CD4-positive, alpha-beta T cell treated with Interleukin-2 at 100 ng/mL for 4 hours (primary cell): ENCODE measurements around the gene SSPN.

Experiments
- DNase-seq: peaks from one replicate; pipeline ENCODE4 v3.0.0-alpha.2; 2020; ENCODE audit warnings: low spot score

SSPN gene

DNA sequence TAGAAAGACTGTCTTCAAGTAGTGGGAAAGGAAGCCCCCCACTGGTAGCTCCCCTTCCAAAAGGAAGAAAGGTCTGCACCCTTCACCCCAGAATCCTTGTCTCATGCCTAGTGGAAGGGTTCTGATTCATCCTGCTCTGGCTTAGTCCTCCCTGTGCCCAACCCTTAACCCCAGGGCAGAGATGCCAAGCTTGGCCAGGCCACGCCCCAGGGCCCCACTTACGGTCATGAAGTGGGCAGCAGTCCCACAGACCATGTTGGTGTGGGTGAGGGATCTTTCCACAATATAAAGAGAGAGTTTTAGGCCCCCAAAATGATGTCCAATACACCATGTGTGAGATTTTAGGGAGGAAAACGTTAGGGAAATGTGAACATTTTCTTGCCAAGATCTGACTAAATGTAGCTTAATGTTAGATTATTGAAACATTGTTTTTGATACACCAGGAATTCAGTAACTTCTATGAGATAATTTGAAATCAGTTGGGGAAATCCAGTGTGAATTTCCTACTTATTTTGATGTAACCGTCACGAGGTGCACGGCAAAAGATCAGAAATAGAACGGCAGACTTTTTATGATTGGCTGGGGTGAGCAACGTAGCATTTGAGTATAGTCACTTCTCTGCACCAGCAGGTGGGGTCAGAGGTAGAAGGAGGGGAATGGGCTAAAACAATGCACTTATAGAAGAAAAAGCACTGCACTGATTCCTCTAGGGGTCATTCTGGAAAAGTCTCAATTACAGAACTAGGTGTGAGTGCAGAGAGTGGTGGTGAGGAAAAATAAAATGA is 8.2 kb upstream of the SSPN start:
- DNase-seq: no peak

GRCh38 chr12:26188127-26188526 is 7.2 kb upstream of the SSPN start:
- no peak for DNase-seq

DNA sequence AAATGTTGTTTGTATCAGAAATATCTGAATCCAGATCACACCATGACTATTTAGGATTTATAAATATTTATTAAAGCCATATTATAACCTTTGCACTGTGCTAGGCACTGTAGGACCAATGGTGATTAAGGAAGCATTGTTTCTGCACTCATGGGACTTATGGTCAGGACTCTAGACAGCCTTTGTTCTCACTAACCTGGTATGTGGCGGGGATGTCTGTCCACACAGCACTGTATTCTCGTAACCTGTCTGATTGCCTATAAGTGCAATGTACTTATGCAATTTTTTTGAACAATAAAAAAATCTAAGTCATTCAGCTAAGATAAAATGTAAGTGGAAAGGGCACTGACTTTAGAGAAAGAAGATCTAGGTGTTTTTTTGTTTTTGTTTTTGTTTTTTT is 6.7 kb upstream of the SSPN start:
- DNase-seq: no peak

GRCh38 chr12:26192142-26192541 is 3.2 kb upstream of the SSPN start:
- DNase-seq: no peak

GRCh38 chr12:26193539-26193938 is 1.8 kb upstream of the SSPN start:
- DNase-seq: no peak

- no peak for DNase-seq
Measured at GRCh38 chr12:26195641-26196420, 458 bp downstream of the SSPN start.

DNA sequence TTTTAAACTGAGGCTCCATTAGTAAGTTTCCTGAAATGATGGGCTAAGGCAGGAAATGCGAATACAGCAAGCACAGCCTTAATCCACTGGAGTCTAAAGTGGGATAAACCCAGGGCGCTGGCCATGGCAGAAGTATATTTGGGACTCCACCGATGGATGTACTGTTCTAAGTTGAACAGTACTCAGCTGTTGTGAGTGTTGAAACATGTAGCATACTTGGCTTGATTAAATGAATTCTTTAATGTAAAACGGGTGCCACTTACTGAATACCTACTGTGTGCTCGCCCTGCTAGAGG is 996 bp downstream of the SSPN start:
- DNase-seq: no peak

GRCh38 chr12:26197832-26198231 is 2.5 kb downstream of the SSPN start:
- no peak for DNase-seq

DNA sequence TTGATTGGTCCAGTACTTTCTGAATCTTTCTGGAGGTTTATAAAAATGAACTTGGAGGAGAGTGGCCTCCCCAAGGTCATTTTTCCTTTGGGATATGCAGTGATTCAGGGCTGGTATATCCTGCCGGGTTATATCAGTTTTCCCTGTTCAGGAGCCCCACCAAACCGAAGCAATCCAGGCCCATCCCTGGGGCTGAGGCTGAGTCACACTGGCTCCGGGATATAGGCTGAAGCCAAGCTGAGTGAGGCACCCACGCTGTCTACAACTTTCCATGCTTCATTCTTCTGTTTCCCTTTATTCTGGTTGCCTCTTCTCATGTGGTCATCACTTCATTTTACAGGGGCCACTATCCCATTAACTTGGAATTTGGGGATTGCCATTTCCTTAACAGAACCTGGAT is 3.4 kb downstream of the SSPN start:
- DNase-seq: no peak

GRCh38 chr12:26203167-26203780 is 7.9 kb downstream of the SSPN start:
- no peak for DNase-seq

- no peak for DNase-seq
Measured at GRCh38 chr12:26204612-26205289, 9.4 kb downstream of the SSPN start.

DNA sequence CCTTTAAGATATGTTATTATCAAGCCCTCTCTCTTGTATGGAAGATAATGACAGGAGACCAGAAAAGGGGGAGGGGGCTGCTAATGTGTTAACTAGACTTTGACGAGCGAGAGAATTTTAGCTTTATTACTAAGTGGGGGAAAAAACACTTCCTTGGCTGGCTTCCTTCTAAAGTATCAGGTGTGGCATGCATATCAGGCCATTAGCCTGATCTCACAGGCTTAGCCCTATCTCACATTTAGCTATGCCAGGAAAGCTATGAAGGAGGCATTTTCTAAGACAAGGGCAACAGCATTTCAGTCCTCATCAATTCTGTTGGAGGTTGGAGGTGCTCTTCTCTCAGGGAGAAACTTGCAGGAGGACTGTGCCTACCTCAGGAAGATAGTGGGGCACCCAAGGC is 9.9 kb downstream of the SSPN start:
- DNase-seq: no peak

DNA sequence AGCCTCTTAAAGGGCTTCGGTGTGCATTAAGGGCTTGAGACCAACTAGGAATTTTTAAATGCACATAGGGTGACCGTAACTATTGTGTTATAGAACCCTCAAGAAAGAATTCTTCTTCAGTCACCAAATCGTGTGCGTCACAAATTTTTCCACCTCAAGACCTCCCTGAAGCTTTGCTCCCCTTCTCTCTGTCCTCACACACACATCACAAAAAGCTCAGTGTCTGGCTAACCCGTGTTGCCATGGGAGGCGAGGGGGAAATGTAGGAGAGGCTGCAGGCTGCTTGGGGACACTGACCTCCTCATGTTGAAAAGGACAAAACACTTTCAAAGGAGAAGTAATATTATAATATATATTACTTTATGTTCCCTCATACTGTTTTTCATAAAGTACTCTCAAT is 10.6 kb downstream of the SSPN start:
- DNase-seq: no peak

DNA sequence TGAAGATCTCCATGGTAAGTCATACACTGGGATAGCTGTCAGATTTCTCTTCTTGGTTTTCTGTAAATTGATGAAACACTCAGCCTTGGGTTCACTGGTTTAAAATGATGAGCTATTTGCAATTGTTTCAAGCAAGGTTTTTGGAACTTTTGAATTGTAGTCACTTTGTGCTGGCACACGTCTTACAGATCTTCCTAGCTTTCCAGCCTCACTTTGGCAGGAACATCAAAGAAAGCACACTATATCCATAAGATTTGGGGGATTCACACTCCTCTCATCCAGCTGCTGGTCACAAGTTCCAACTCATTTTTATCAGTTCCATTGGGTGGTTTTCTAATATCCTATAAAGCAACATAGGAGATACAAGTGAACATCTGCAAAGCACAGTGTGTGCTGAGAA is 16.0 kb downstream of the SSPN start:
- no peak for DNase-seq

GRCh38 chr12:26212396-26212795 is 17.0 kb downstream of the SSPN start:
- DNase-seq: no peak

DNA sequence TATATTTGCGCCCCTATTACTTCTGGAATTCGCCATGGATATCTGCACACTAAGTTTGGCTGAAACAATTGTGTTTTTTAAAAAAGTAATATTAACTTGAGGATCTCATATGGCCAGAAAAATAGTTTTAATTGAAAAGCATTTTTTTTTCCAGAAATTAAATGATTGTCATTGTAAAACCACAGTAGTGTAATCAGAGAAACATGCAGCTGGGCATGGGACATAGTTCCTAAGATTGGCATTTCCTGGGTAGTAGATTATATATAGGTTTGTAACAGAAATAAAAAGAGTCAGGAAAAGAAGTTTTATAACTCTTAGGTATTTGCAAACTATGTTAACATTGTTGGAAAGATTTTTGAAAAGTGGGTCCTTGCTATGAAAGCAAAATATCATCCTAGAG is 17.6 kb downstream of the SSPN start:
- no peak for DNase-seq

GRCh38 chr12:26214121-26214520 is 18.7 kb downstream of the SSPN start:
- DNase-seq: no peak

GRCh38 chr12:26219736-26220135 is 24.4 kb downstream of the SSPN start:
- no peak for DNase-seq

DNA sequence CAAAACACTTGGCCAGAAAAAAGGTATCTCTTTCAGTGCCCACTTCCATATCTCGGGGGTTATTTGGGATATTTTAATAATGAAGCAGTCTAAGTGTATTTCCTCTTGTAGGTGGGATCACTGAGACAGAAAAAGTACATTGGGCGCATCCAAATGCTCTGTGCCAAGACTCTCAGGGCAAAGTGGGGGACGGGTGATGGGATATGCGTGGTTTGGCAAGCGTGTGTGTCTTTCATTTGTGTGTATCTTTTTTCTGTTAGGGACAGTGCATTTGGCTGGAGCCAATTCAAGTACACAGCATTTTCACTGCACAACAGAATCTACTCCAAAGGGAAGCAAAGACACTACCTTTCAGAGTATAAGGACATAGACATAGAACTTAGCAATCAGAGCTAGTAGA is 29.3 kb downstream of the SSPN start:
- no peak for DNase-seq

DNA sequence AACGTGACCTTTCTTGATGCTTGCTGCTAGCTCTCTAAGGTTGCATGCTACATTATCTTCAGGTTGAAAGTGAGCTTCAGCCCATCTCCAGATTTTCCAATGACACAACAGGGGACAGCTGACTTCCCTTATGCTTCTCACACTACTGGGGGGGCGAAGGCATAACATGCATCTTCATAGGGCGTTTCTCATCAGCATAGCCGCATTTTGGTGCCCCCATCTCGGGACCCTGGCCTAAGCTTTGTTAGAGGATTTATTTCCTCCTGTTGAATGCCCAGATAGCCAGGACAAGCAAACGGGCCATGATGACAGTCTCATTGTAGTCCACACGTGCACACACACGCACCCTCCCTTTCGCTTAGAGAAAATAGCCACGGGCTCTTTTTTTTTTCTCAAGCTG is 30.7 kb downstream of the SSPN start:
- no peak for DNase-seq

DNA sequence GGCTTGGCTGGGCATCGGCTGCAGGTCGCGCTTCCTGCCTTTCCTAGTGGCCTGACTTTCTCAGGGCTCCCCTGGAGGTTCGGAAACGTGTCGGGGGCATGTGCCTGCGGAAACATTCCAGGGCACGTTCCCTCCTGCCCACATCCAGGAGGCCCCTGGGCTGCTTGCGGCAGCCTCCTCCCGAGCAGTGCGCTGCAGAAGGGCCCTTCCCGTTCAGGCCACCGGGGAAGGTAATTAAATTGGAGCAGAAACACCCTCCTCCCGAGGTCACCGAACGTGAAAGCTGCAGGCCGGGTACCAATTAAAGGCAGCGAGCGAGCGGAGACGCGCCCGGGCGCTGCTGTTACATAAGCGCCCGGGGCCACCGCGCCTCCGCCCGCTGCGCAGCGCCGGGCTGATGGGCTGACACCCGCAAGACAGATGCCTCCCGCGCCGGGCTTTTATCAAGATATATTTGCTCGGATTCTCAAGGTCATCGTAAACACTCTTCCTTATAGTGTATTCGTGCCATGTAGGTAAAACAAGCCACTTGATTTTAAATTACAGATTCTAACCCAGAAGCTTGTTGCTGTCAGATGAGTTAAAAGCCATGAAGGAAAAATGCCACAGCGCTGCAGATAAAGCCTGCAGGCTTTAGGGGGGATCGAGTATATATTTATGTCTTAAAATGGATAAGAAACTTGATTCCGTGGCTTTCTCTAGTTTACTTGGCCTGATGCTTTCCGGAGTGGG is 31.4 kb downstream of the SSPN start:
- no peak for DNase-seq

- no peak for DNase-seq
Measured at GRCh38 chr12:26227361-26227745, 32.0 kb downstream of the SSPN start.
